ENCODE measurements around the gene BPIFA1.

The BPIFA1 gene

GRCh38 chr20:33267701-33268100 is 31.9 kb downstream of the BPIFA1 start:
- DNase-seq (ENCODE audit: extremely low spot score) = no peak
- TF ChIP-seq CTCF (IDR thresholded peaks at IDR 0.05; ENCODE audit: control extremely low read depth, extremely low read depth, low read depth, missing control alignments) = no peak
- ChIA-PET POLR2A (no interaction called here), CTCF (no interaction called here)

- DNase-seq (ENCODE audit: extremely low spot score) = no peak
- POLR2A ChIA-PET = no interaction called here
Observed at GRCh38 chr20:33272155-33272873, 36.5 kb downstream of the BPIFA1 start.

GRCh38 chr20:33273117-33273851 is 37.5 kb downstream of the BPIFA1 start:
- DNase-seq (ENCODE audit: extremely low spot score) = no peak
- TF ChIP-seq CTCF (IDR thresholded peaks at IDR 0.05; ENCODE audit: control extremely low read depth, extremely low read depth, low read depth, missing control alignments) = no peak
- CTCF ChIA-PET = no interaction called here
- POLR2A ChIA-PET = no interaction called here

More at GRCh38 chr20:33272155-33272873, 36.5 kb downstream of the BPIFA1 start:
- no peak for TF ChIP-seq CTCF (IDR thresholded peaks at IDR 0.05; ENCODE audit: control extremely low read depth, extremely low read depth, low read depth, missing control alignments)
- CTCF ChIA-PET = no interaction called here

GRCh38 chr20:33275215-33275614 is 39.4 kb downstream of the BPIFA1 start:
- TF ChIP-seq CTCF (IDR thresholded peaks at IDR 0.05; ENCODE audit: control extremely low read depth, extremely low read depth, low read depth, missing control alignments) = no peak
- CTCF ChIA-PET = interaction anchor here (0.6 to 1.8 kb wide), 3 partner anchors 10 to 602 kb away, joined by 3 to 4 read pairs (median 3); partner anchors contain the start of gene C20orf203
- POLR2A ChIA-PET = no interaction called here
- DNase-seq (ENCODE audit: extremely low spot score) = no peak

GRCh38 chr20:33275871-33276270 is 40.1 kb downstream of the BPIFA1 start:
- no peak for TF ChIP-seq CTCF (IDR thresholded peaks at IDR 0.05; ENCODE audit: control extremely low read depth, extremely low read depth, low read depth, missing control alignments)
- ChIA-PET CTCF (interaction anchor here (1.1 to 1.8 kb wide), 2 partner anchors 9 to 12 kb away, joined by 4 read pairs; no protein-coding TSS in a partner anchor), POLR2A (no interaction called here)
- no peak for DNase-seq (ENCODE audit: extremely low spot score)

GRCh38 chr20:33276303-33277113 is 40.7 kb downstream of the BPIFA1 start:
- POLR2A ChIA-PET = no interaction called here
- CTCF ChIA-PET = interaction anchor here (1.1 to 1.8 kb wide), 2 partner anchors 8 to 13 kb away, joined by 4 read pairs; no protein-coding TSS in a partner anchor
- no peak for DNase-seq (ENCODE audit: extremely low spot score)
- no peak for TF ChIP-seq CTCF (IDR thresholded peaks at IDR 0.05; ENCODE audit: control extremely low read depth, extremely low read depth, low read depth, missing control alignments)
